Head of caudate nucleus (tissue), 42 donors: ENCODE data around the gene TNFSF13.
"Not testable (repeated sequence)": the region's sequence is repeated elsewhere in the genome, so short reads cannot be mapped to it uniquely, and the experiment has no call there.

Experiments
- DNase-seq, 42 donors: peaks; one replicate each; pipeline versions ENCODE4 v3.0.0 to v3.0.0-alpha.2; 2020 to 2021; ENCODE audit warnings: mixed read lengths in 7 of 42
- intact Hi-C: fragments of 100-400 bp; cut with DNase I; formaldehyde crosslinking; loops from one replicate; pipeline ENCODE4 v1.15.0; 2022

Gene TNFSF13

DNA sequence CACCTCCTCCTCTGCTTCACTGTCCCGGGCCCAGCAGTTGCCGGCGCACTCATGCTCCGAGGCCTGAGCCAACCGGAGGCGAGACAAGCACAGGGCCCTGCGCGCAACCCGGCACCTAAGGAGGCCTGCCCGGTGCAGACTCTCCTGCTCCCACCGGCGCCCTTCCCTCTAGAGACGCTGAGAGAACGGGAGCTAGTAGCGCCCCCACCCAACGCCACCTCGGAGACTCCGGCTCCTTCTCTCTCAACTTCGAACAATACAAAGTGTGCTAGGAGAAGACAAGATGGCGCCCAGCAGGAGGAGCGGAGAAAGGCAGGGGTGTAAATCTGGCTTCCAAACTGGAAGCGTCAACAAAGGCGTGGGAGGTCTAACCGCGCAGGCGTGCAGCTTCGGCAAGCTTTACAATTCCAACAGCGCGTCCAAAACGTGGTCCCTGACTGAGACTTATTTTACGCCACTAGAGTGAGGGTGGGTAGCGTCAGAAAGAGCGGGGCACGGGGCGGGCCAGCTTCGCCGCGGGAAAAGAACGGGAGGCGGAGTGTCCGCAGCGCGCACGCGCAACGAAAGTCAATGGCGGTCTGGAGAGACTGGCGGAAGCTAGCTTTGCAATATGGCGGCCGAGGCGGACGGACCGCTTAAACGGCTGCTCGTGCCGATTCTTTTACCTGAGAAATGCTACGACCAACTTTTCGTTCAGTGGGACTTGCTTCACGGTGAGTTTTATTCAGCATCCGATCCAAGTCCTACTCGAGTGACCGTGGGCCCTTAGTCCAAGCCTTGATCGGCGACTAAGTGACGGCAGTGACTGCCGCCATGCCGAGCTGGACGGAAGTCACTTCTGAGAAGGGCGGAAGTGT is 24.9 kb downstream of the TNFSF13 start, which contains the start of gene MPDU1:
Gene MPDU1 (plus strand): TSS at position 600 of the 857 bp plus-strand sequence. CDS start 11 bp downstream, at position 611.
- intact Hi-C loops: loop anchor here (10.0 kb wide), 1 partner anchor 101 kb away; the partner anchor contains the start of genes TP53 and WRAP53

DNA sequence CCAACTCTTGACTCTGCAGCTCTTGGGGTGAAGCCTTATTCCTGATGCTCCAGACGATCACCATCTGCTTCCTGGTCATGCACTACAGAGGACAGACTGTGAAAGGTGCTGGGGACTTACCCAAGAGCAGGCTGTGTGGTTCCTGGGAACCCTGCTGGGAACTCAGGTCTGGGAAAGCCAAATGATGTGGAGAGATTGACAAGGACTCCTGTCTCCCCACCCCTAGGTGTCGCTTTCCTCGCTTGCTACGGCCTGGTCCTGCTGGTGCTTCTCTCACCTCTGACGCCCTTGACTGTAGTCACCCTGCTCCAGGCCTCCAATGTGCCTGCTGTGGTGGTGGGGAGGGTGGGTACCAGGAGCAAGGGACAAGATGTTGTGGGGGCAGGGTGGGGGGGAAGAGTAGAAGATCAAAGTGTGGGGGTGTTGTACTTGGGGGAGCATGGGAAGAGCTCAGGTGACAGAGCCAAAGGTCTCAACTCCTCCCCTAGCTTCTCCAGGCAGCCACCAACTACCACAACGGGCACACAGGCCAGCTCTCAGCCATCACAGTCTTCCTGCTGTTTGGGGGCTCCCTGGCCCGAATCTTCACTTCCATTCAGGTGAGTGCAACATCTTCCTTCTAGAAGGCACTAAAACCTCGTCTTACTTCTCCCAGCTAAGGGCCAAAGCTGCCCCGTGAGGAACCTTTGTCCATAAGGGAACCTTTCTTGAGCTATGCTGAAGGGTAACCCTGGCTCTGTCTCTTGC is 28.3 kb downstream of the TNFSF13 start:
- no peak for DNase-seq
- intact Hi-C loops: loop anchor here (10.0 kb wide), 1 partner anchor 98 kb away; the partner anchor contains the start of genes TP53 and WRAP53

More for the DNA sequence above, 24.9 kb downstream of the TNFSF13 start, which contains the start of gene MPDU1:
- DNase-seq: peak; percentile 90 to 99 (median 96)

DNA sequence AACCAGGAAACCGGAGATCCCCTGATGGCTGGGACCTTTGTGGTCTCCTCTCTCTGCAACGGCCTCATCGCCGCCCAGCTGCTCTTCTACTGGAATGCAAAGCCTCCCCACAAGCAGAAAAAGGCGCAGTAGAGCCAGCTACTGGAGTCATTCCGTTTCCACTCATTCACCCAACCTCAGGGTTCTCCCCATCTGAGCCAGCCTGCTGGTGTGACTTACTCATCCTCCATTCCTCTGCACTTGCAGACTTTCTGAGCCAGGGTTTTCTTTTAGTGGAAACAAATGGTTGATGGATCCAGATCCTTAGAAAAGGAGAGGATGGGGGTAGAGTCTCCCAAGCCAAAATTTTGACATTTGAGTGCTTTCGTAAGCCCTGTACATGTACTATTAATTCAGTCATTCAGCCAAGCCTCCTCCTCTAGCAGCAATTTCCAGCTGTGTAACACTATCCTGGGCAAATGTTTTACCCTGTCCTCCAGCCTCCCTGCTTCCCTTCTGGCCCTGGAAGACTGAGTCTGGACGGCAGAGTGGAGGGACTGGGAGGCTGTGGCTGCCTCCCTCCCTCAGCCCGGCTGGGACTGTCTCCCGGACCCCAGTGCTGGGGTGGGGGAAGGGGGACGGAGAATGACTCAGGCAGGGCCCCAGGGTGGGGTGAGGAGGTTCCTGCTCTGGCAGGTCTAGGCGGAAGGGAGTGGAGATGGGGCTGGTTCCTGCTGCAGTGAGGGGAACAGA is 29.0 kb downstream of the TNFSF13 start:
- intact Hi-C loops: loop anchor here (10.0 kb wide), 1 partner anchor 97 kb away; the partner anchor contains the start of genes TP53 and WRAP53
- DNase-seq: peak in 5 of 42 donors; percentile 12 to 50 (median 42)

DNA sequence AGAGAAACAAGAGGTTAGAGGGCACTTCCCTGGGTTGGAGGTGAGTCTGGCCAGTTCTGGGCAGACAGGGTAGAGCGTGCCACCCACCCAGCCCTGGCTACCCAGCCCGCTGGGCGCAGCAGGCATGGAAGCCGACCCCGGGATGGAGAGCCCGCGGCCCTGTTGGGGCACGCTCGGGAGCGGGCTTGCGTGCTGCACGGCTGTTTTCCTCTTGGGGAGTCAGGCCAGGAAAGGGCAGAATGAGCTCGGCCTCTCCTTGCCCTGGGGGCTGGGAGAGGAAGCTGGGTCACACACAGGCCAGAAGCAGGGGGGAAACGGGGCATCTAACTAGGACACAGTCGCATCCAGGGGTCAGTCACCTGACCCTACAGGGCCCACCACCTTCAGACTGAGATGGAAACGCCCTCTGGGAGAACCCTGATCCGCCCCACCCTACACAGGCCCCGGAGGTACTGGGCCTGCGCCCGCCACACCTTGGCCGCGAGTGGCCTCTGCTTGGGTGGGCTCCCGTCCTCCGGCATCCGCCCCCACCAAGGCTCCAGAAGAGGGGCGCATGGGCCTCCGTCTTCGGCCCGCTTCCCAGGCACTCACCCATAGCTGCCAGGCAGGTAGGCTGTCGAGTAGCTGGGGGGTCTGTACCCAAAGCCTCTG is 30.1 kb downstream of the TNFSF13 start:
- intact Hi-C loops: loop anchor here (10.0 kb wide), 1 partner anchor 96 kb away; the partner anchor contains the start of genes TP53 and WRAP53
- DNase-seq: peak in 4 of 42 donors; percentile 7 to 38 (median 17)

DNA sequence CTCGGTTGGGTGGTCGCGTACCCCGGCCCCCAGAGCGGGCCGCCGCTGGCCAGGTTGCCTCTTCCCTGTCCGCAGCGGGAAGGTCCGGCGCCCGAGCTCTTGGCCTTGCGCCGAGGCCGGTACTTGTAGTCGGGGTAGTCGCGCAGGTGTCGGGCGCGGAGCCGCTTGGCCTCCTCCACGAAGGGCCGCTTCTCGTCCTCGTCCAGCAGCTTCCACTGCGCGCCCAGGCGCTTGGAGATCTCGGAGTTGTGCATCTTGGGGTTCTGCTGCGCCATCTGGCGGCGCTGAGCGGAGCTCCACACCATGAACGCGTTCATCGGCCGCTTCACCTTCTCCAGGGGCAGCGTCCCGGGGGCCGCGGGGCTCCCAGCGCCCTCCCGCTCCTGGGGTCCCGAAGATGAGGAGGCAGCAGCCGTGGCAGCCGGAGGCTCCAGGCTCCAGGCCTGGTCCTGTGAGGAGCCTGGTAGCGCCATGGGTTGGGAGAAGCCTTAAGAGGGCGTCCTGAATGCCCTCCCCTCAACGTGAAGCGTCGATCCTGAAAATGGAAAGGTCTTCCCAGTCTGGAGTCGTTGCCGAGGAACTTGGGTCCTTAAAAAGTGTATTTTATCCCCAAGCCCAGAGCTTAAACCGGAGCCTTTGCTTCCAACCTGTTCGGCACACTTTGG is 30.8 kb downstream of the TNFSF13 start:
- DNase-seq: peak; percentile 81 to 94 (median 88)
- intact Hi-C loops: loop anchor here (10.0 kb wide), 1 partner anchor 95 kb away; the partner anchor contains the start of genes TP53 and WRAP53

DNA sequence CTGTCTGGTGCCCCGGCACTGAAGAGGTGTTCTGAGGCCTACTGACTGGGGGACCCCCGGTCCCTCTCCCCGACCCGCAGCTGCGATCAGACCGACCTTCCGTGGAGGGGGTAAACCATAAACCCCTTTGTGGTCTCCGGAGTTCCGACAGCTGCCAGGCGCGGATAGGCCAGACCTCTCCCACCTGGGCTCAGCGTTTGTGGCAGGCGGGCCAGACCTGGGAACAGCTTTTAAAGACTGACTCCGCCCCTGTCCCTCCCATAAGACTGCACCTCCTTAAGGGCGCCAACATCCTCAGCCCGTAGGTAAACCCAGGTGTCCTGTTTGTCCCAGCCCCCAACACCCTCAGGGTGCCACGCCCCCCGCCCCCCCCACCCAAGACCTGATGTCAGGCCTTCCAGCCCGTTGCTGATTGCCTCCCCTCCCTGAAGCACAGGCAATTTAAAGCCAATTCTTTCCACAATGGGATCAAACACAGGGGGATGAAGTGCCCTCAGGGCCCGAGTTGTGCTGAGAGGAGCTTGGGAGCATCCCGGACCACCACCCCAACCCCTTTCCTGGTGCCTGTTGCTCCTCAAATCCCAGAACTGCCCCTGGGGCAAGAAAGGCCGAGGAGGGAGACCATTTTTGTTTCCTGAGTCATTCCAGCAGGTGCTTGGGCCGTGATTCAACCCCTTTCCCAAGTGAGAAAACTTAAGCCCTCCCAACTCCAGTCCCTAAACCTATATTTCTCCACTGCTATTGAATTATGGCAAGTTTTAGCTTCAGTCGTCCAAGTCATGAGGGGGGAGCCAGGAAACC is 31.5 kb downstream of the TNFSF13 start, which contains the start of gene SOX15:
Gene SOX15 (minus strand): TSS at position 204 of the 801 bp plus-strand sequence. CDS start 418 bp downstream, outside the sequence.
- intact Hi-C loops: loop anchor here (10.0 kb wide), 1 partner anchor 95 kb away; the partner anchor contains the start of genes TP53 and WRAP53

DNA sequence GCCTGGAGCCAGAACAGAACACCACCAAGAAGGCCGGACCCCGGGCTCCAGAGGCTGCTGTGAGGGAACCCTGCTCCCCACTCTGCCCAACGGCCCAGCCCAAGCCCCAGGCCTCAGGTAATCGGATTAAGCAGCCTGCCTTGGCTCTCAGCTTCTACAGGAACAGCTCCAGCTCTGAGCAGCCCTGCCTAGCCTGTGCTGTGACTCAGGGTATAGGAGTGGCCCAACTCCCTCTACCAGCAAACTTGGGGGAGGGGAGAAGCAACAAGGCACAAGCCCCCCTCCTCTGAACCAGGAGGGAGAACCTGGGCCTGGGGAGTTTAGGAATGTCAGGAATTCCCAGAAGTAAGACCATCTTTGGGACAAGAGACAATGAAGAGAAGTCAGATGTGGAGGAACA is 32.2 kb downstream of the TNFSF13 start:
- no peak for DNase-seq
- intact Hi-C loops: no loop called here

More for the DNA sequence above, 31.5 kb downstream of the TNFSF13 start, which contains the start of gene SOX15:
- peak in 1 of 42 donors; percentile 28 for DNase-seq

DNA sequence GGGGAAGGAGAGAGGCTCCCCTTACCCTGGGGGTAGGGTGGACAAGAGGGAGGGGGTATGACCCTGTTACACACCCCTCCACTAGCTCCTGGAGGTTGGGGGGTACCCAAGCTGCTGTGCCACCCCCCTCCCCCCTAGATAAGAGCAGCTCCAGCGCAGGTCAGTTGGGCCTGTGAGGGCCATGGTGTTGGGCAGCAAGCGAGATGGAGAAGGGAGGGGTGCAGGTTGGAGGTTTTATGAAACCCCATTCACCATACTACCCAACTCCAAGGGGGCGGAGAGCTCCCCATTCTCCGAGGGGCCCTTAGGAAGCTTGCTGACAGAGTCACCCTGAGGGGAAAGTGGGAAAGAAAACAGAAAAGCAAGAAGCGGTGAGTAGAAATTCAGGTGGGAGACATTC is 33.0 kb downstream of the TNFSF13 start:
- no peak for DNase-seq

DNA sequence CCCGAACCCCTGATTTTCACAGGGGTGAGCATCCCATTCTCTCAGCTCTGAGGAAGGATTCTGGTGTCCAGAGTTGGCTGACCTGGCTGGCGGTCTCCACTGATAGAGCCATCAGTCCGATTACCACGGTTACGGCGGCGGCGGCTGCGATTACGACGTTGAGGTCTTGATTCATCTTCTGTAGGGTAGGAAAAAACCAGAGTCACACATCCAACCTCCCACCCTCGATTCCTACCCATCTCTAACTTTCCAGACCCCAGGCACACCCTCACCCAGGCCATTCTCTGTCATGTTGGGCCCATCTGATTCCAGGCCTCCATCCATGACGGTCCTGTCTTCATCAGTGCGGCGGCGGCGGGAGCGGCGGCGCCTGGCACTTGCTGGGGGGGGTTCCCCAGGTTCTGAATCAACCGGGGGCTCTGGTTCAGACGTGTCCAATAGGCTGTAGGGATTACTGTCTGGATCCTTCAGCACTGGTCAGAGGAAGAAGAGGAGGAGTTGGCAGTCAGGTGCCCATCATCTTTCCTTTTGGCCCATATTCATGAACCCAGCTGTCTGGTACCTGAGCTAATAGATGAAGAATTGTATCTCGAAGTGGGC is 34.0 kb downstream of the TNFSF13 start:
- DNase-seq: no peak

More for the DNA sequence above, 33.0 kb downstream of the TNFSF13 start:
- intact Hi-C loops: no loop called here

DNA sequence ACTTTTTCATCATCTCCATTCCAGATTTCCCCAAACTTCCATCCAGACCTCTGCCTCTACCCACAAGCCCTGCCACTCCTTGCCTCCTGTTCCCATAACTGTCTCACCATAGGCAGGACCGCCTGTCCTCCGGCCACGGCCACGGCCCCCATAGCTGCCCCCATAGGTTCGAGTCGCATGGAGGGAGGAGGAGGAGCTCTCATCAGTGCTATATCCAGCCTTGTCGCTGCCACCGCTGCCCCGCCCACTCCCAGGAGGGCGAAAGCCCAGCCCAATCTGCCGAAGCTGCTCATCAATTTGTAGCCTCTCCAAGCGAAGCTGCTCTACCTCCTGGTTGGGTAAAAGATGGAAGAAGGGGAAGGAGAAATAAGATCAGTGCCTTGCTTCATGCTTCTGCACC is 34.7 kb downstream of the TNFSF13 start:
- intact Hi-C loops: no loop called here
- no peak for DNase-seq

More for the DNA sequence above, 34.0 kb downstream of the TNFSF13 start:
- intact Hi-C loops: no loop called here

DNA sequence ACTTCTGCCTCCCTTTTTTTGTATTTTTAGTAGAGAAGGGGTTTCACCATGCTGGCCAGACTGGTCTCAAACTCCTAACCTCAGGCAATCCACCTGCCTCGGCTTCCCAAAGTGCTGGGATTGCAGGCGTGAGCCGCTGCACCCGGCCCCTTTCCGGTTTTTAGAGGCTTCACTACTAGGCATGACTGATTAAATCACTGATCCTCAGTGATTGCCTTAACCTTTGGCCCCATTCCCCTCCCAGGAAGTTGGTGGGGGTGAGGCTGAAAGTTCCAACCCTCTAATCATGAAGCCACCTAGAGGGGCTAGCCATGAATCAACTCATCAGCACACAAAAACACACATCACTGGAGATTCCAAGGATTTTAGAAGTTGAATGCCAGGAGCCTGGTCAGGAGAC is 39.0 kb downstream of the TNFSF13 start:
- intact Hi-C loops: not testable (repeated sequence)

DNA sequence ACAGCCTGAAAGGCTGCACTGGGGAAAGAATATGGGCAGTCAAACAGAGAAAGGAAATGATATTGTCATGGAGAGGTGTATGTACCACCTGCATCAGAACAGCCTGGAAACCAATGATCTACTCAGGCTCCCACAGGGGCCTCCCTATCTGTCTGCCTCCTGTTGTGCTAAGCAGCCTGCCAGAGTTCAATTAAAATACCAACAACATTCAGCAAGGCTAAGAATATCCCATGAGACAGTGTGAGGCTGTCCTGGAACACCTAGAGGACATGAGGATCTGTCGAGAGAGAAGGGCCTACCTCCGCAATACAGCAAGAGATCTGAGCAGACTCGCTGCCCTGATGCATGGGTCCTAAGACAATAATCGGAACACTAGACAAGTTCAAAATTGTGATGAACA is 47.7 kb downstream of the TNFSF13 start:
- no peak for DNase-seq
- intact Hi-C loops: no loop called here

More for the DNA sequence above, 39.0 kb downstream of the TNFSF13 start:
- not testable (repeated sequence) for DNase-seq

DNA sequence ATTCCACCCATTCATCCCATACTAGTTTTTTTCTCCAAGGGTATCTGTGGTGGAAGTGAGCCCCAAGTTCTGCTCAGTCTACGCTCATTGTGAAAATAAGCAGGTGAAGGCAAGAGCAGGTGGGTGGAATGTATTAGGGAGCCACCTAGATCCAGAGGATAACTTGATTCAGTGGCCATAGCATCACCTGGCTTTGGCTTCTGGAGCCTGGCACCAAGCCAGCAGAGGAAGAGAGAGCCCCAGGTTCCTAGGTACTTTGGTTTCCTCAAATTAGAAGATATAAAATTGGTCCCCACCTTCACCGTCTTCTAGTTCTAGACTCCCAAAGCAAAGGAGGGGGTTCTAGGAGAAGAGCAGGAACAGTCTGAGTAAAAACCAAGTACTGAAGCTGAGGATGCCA is 52.1 kb downstream of the TNFSF13 start:
- intact Hi-C loops: no loop called here
- DNase-seq: no peak
